B cell (primary cell): ENCODE results near the gene NCMAP.

Experiments used
- EZH2 ChIP-seq: IDR thresholded peaks from 2 replicates; pipeline ENCODE4 v1.6.1; 2012; ENCODE audit warnings: borderline replicate concordance, low read depth, mild to moderate bottlenecking, moderate library complexity, low read length; ENCODE audit not compliant: insufficient read depth, poor library complexity, severe bottlenecking
- TF ChIP-seq, protein P1 (sequence below): fragments of 200-600 bp; IDR thresholded peaks from one replicate; pipeline ENCODE4 v1.8.0; 2022; ENCODE audit warnings: antibody characterized with exemption, mild to moderate bottlenecking

GRCh38 chr1:24654010-24654409, 98.1 kb downstream of the NCMAP start:
- TF ChIP-seq EZH2: no peak
- TF ChIP-seq, protein P1, sequence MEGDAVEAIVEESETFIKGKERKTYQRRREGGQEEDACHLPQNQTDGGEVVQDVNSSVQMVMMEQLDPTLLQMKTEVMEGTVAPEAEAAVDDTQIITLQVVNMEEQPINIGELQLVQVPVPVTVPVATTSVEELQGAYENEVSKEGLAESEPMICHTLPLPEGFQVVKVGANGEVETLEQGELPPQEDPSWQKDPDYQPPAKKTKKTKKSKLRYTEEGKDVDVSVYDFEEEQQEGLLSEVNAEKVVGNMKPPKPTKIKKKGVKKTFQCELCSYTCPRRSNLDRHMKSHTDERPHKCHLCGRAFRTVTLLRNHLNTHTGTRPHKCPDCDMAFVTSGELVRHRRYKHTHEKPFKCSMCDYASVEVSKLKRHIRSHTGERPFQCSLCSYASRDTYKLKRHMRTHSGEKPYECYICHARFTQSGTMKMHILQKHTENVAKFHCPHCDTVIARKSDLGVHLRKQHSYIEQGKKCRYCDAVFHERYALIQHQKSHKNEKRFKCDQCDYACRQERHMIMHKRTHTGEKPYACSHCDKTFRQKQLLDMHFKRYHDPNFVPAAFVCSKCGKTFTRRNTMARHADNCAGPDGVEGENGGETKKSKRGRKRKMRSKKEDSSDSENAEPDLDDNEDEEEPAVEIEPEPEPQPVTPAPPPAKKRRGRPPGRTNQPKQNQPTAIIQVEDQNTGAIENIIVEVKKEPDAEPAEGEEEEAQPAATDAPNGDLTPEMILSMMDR: no peak
